Endometrial microvascular endothelial cells (primary cell): ENCODE measurements around the gene TBC1D20. TPM values are rescaled to one million over a fixed set of nuclear protein-coding genes. Genes with fewer than 3 reads are reported as not detected.
"Not testable (repeated sequence)": the region's sequence is repeated elsewhere in the genome, so short reads cannot be mapped to it uniquely, and the experiment has no call there.

Experiments used
- in situ Hi-C: cut with HindIII; loops from 2 replicates; pipeline ENCODE4 v1.10.0; 2017; ENCODE audit warnings: low sequenced_read_pairs, low pct_unique_long_range_greater_than_20kb; ENCODE audit errors: inconsistent ontology term
- total RNA-seq: library from RNA; depleted of rRNA; stranded (reverse); fragments of >200 nt; gene quantifications from one replicate; pipeline ENCODE4 v1.2.3, GENCODE V29; 2015; ENCODE audit errors: inconsistent ontology term

Gene TBC1D20
- 34.8 TPM for total RNA-seq

- in situ Hi-C loops = no loop called here
Observed at GRCh38 chr20:462199-462991, at the start of gene TBC1D20. TSS of gene TBC1D20 (minus strand) at chr20:462533. CDS start at chr20:462405, 128 bp downstream.

GRCh38 chr20:510328-511057 is 48.2 kb upstream of the TBC1D20 start:
- in situ Hi-C loops = not testable (repeated sequence)

GRCh38 chr20:508364-508787 is 46.0 kb upstream of the TBC1D20 start:
- in situ Hi-C loops = not testable (repeated sequence)

GRCh38 chr20:507761-508332 is 45.5 kb upstream of the TBC1D20 start:
- in situ Hi-C loops = no loop called here

- in situ Hi-C loops = no loop called here
Observed at GRCh38 chr20:507006-507758, 44.8 kb upstream of the TBC1D20 start.

GRCh38 chr20:504632-505075 is 42.3 kb upstream of the TBC1D20 start:
- in situ Hi-C loops = no loop called here

- in situ Hi-C loops = no loop called here
Observed at GRCh38 chr20:503048-503737, 40.9 kb upstream of the TBC1D20 start.

GRCh38 chr20:497979-498378 is 35.6 kb upstream of the TBC1D20 start:
- in situ Hi-C loops = no loop called here

- in situ Hi-C loops = no loop called here
Observed at GRCh38 chr20:496126-496696, 33.9 kb upstream of the TBC1D20 start.

GRCh38 chr20:492159-492558 is 29.8 kb upstream of the TBC1D20 start:
- in situ Hi-C loops = no loop called here

GRCh38 chr20:487655-488054 is 25.3 kb upstream of the TBC1D20 start:
- in situ Hi-C loops = no loop called here

GRCh38 chr20:483815-484644 is 21.7 kb upstream of the TBC1D20 start:
- in situ Hi-C loops = no loop called here

GRCh38 chr20:481167-481566 is 18.8 kb upstream of the TBC1D20 start:
- in situ Hi-C loops = no loop called here

- in situ Hi-C loops = no loop called here
Observed at GRCh38 chr20:480044-480443, 17.7 kb upstream of the TBC1D20 start.

GRCh38 chr20:479487-479886 is 17.2 kb upstream of the TBC1D20 start:
- in situ Hi-C loops = no loop called here

GRCh38 chr20:478949-479429 is 16.7 kb upstream of the TBC1D20 start:
- in situ Hi-C loops = no loop called here
